Calu3 (cell line): ENCODE measurements around the gene BHLHA9. TPM values are rescaled to one million over a fixed set of nuclear protein-coding genes. Genes with fewer than 3 reads are reported as not detected.

ENCODE experiments used
- BruUV-seq: library from RNA; stranded (reverse); fragments of 400-500 nt; replicated peaks from 2 replicates; lab custom pipeline; 2021; lab: Mats Ljungman, UMichigan
- CTCF ChIA-PET: fragments of 300-600 bp; sonication (Branson Sonifier 250); formaldehyde crosslinking; loops from one replicate; lab custom pipeline; 2022; ENCODE audit warnings: antibody characterized with exemption; lab: Charles Lee
- DNase-seq: peaks from one replicate; pipeline ENCODE4 v3.0.0; 2022
- H3K27ac Mint-ChIP-seq: one replicate; pipeline ENCODE4 v1.8.0; 2022; ENCODE audit warnings: mixed read lengths; ENCODE audit not compliant: unreplicated experiment
- H3K27me3 Mint-ChIP-seq: one replicate; pipeline ENCODE4 v1.8.0; 2022; ENCODE audit warnings: mixed read lengths; ENCODE audit not compliant: unreplicated experiment
- H3K36me3 Mint-ChIP-seq: one replicate; pipeline ENCODE4 v1.8.0; 2022; ENCODE audit warnings: mild to moderate bottlenecking, moderate library complexity, mixed read lengths; ENCODE audit not compliant: insufficient read depth, unreplicated experiment
- H3K4me1 Mint-ChIP-seq: one replicate; pipeline ENCODE4 v1.8.0; 2022; ENCODE audit warnings: mild to moderate bottlenecking, low read depth, mixed read lengths; ENCODE audit not compliant: unreplicated experiment
- H3K4me3 Mint-ChIP-seq: one replicate; pipeline ENCODE4 v1.8.0; 2022; ENCODE audit warnings: mild to moderate bottlenecking, low read depth, moderate library complexity, mixed read lengths; ENCODE audit not compliant: unreplicated experiment
- H3K9me3 Mint-ChIP-seq: one replicate; pipeline ENCODE4 v1.8.0; 2022; ENCODE audit warnings: low read depth, mixed read lengths; ENCODE audit not compliant: unreplicated experiment
- intact Hi-C: fragments of 100-400 bp; cut with micrococcal nuclease; formaldehyde crosslinking; loops from one replicate; pipeline ENCODE4 v1.10.0; 2022; ENCODE audit not compliant: unreplicated experiment
- total RNA-seq: library from RNA; stranded (reverse); gene quantifications from 2 replicates; pipeline ENCODE4 v1.2.3, GENCODE V29; 2022
- TF ChIP-seq, protein P1 (sequence below): fragments of 200-600 bp; IDR thresholded peaks from one replicate; pipeline ENCODE4 v1.8.0; 2022; ENCODE audit warnings: antibody characterized with exemption; ENCODE audit not compliant: unreplicated experiment

The BHLHA9 gene
- total RNA-seq, 1 experiment from 2014 or later: not detected

DNA sequence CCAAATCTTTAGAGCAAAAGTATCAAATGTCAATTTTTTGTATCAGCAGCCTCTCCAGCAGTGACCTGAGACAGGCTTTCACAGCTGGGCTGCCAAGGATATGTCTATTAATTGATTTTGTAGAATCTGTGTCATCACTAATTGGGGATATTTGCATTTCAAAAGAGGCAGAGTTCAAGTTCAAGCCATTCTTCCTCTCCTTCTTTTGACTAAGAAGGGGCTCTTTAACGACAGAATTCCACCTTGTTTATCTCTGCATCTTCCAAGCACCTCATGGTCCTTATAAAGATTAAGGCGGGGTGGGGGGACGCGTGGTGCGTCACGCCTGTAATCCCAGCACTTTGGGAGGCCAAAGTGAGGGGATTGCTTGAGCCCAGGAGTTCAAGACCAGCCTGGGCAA, 15.2 kb upstream of the BHLHA9 start:
- intact Hi-C loops: loop anchor here (5.0 kb wide), 1 partner anchor 77 kb away; no protein-coding TSS in a partner anchor
- no TSS peak for BruUV-seq

DNA sequence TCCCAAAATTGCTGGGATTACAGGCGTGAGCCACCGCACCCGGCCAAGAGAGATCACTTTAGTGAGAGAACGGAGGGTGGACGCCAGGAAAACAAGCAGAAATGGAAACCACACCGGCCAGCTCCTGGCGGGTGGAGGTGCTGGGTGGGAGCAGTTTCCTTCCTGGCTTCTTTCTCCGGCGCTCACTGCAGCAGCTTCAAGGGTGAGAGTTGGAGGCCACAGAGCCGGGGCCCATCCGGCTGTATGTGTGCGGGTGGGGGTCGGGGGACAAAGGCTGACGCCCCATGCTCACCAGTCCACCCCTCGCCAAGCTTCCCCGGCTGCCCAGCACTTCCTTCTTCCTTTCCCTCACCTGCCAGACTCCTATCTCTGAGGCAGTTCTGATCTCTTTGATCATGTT, 13.5 kb upstream of the BHLHA9 start:
- intact Hi-C loops: loop anchor here (5.0 kb wide), 1 partner anchor 76 kb away; no protein-coding TSS in a partner anchor

More for the DNA sequence above, 15.2 kb upstream of the BHLHA9 start:
- CTCF ChIA-PET: no interaction called here
- no peak overlapping the region for H3K27ac Mint-ChIP-seq
- TF ChIP-seq, protein P1, sequence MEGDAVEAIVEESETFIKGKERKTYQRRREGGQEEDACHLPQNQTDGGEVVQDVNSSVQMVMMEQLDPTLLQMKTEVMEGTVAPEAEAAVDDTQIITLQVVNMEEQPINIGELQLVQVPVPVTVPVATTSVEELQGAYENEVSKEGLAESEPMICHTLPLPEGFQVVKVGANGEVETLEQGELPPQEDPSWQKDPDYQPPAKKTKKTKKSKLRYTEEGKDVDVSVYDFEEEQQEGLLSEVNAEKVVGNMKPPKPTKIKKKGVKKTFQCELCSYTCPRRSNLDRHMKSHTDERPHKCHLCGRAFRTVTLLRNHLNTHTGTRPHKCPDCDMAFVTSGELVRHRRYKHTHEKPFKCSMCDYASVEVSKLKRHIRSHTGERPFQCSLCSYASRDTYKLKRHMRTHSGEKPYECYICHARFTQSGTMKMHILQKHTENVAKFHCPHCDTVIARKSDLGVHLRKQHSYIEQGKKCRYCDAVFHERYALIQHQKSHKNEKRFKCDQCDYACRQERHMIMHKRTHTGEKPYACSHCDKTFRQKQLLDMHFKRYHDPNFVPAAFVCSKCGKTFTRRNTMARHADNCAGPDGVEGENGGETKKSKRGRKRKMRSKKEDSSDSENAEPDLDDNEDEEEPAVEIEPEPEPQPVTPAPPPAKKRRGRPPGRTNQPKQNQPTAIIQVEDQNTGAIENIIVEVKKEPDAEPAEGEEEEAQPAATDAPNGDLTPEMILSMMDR: no peak
- H3K4me1 Mint-ChIP-seq: no peaks in the 10 kb centered on the region
- no peaks in the 10 kb centered on the region for H3K9me3 Mint-ChIP-seq
- DNase-seq: no peak
- peaks cover 15% of the 10 kb centered on the region for H3K36me3 Mint-ChIP-seq
- H3K27me3 Mint-ChIP-seq: no peaks in the 10 kb centered on the region
- no peak overlapping the region for H3K4me3 Mint-ChIP-seq

DNA sequence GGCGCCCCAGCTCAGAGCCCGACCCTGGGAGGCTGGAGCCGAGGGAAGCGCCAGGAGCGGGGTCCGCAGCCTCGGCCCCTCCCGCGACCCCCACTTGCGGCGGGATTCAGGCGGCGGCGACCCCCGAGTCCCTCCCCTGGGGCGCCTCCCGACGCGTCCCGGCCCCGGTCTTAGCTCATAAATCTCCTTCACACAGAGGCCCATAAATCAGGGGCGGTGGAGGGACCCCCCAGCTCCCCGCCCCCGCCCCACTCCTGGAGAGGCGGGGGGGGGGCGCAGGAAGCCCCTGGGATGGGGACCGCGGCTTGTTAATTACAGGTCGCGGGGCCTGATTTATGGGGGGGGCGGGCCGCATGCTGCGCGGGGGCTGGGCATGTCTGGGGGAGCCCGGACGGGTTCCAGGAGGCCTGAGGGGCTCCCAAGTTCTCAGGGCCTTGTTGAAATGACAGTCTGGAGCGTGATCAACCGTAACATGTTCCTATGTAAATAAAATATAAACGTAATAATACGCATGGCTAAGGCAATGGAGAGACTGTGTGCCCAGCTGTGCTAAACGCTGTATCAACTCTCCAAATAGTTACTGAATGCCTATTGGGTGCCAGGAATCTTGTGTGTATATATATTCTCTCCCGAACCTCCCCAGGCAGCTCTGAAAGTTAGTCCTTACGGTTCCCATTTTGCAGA, 10.0 kb upstream of the BHLHA9 start:
- no peaks in the 10 kb centered on the region for H3K27me3 Mint-ChIP-seq
- peaks cover 10% of the 10 kb centered on the region for H3K36me3 Mint-ChIP-seq
- intact Hi-C loops: no loop called here
- no peaks in the 10 kb centered on the region for H3K4me1 Mint-ChIP-seq
- H3K9me3 Mint-ChIP-seq: no peaks in the 10 kb centered on the region
- TF ChIP-seq, protein P1: no peak
- no peak overlapping the region for H3K4me3 Mint-ChIP-seq
- CTCF ChIA-PET: interaction anchor here (0.7 to 0.8 kb wide), 2 partner anchors 140 to 162 kb away, joined by 3 to 4 read pairs; no protein-coding TSS in a partner anchor
- H3K27ac Mint-ChIP-seq: no peak overlapping the region
- BruUV-seq: no TSS peak
- DNase-seq: no peak

More for the DNA sequence above, 13.5 kb upstream of the BHLHA9 start:
- Mint-ChIP-seq H3K36me3 (peaks cover 15% of the 10 kb centered on the region), H3K27ac (no peak overlapping the region), H3K4me1 (no peaks in the 10 kb centered on the region), H3K4me3 (no peak overlapping the region), H3K27me3 (no peaks in the 10 kb centered on the region), H3K9me3 (no peaks in the 10 kb centered on the region)
- no peak for DNase-seq
- CTCF ChIA-PET: no interaction called here
- TF ChIP-seq, protein P1: no peak
- BruUV-seq: no TSS peak

DNA sequence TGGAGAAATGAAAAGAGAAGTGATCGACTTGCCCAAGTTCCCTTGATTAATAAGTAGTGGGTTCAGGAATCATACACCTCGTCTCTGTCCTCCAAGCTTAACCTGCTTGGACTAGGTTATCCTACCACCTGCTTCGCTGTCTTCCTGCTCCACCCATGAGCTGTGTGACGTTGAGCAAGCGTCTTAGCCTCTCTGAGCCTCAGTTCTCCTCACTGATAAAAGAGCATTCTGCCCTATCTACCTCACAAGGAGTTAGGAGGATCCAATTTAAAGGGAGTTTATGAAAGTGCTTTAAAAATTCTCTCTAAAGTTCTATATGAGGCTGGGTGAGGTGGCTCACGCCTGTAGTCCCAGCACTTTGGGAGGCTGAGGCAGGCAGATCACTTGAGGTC, 9.5 kb upstream of the BHLHA9 start:
- Mint-ChIP-seq H3K4me3 (no peak overlapping the region), H3K27ac (no peak overlapping the region), H3K36me3 (peaks cover 6% of the 10 kb centered on the region), H3K27me3 (no peaks in the 10 kb centered on the region), H3K4me1 (no peaks in the 10 kb centered on the region), H3K9me3 (no peaks in the 10 kb centered on the region)
- intact Hi-C loops: no loop called here
- CTCF ChIA-PET: interaction anchor here (0.8 kb wide), 1 partner anchor 140 kb away, joined by 4 read pairs; no protein-coding TSS in a partner anchor
- no TSS peak for BruUV-seq
- DNase-seq: no peak
- TF ChIP-seq, protein P1: no peak
